ENCODE data around the gene TINCR. TPM values are rescaled to one million over a fixed set of nuclear protein-coding genes. Genes with fewer than 3 reads are reported as not detected.

The TINCR gene
- total RNA-seq: 1 to 10 TPM; 1.6 to 2.2 (median 1.7) TPM
- total RNA-seq (2013): 0.23 TPM

- Mint-ChIP-seq H3K4me1 (no peaks in the 10 kb centered on the region), H3K27ac (no peak within 1 kb of the TSS), H3K27me3 (ENCODE audit: low read depth in 2 of 2) (peaks cover 0 to 13% of the 10 kb centered on the region in 2 donors), H3K36me3 (no peaks in the 10 kb centered on the region), H3K9me3 (no peaks in the 10 kb centered on the region), H3K4me3 (no peak within 1 kb of the TSS)
- WGBS (ENCODE audit: insufficient coverage): 14% methylated on average over 63 of the region's 63 CpGs
- Histone ChIP-seq H3K9me3 (ENCODE audit: control insufficient read depth, insufficient read depth, low read length) (no peaks in the 10 kb centered on the region), H3K27ac (ENCODE audit: low read length) (no peak within 1 kb of the TSS), H3K4me1 (ENCODE audit: control insufficient read depth, insufficient read depth, low read length) (no peaks in the 10 kb centered on the region), H3K36me3 (ENCODE audit: control insufficient read depth, insufficient read depth, low read length) (no peaks in the 10 kb centered on the region), H3K27me3 (ENCODE audit: control insufficient read depth, insufficient read depth, low read length) (peaks cover 15% of the 10 kb centered on the region), H3K4me3 (ENCODE audit: low read length) (no peak within 1 kb of the TSS)
- DNase-seq: no peak
- no peak for TF ChIP-seq CTCF (IDR thresholded peaks at IDR 0.05)
- ATAC-seq: no peak
- intact Hi-C loops (cut with micrococcal nuclease): no loop called here
These were observed at the start of gene TINCR for GRCh38 chr19:5567360-5567969. TSS of gene TINCR (minus strand) at chr19:5567953.

- Histone ChIP-seq H3K27ac (ENCODE audit: low read length) (no peak overlapping the region), H3K36me3 (ENCODE audit: control insufficient read depth, insufficient read depth, low read length) (peaks cover 69% of the 10 kb centered on the region), H3K9me3 (ENCODE audit: control insufficient read depth, insufficient read depth, low read length) (no peaks in the 10 kb centered on the region), H3K4me1 (ENCODE audit: control insufficient read depth, insufficient read depth, low read length) (peaks cover 26% of the 10 kb centered on the region), H3K27me3 (ENCODE audit: control insufficient read depth, insufficient read depth, low read length) (no peaks in the 10 kb centered on the region), H3K4me3 (ENCODE audit: low read length) (no peak overlapping the region)
- H3K27me3 Mint-ChIP-seq (ENCODE audit: low read depth in 2 of 2): no peaks in the 10 kb centered on the region
- peaks cover 12% of the 10 kb centered on the region for H3K36me3 Mint-ChIP-seq
- whole genome bisulfite sequencing (ENCODE audit: insufficient coverage): 80% methylated on average over 1 of the region's 1 CpG
- DNase-seq (no peak), ATAC-seq (no peak)
- H3K27ac Mint-ChIP-seq: no peak overlapping the region
- no peak for TF ChIP-seq CTCF (IDR thresholded peaks at IDR 0.05)
- intact Hi-C loops (cut with micrococcal nuclease): no loop called here
- no peaks in the 10 kb centered on the region for H3K9me3 Mint-ChIP-seq
- no peak overlapping the region for H3K4me3 Mint-ChIP-seq
- H3K4me1 Mint-ChIP-seq: peaks cover 48 to 54% of the 10 kb centered on the region in 2 donors
These were observed 49.3 kb upstream of the TINCR start for GRCh38 chr19:5617080-5617479.

- peaks cover 36 to 42% of the 10 kb centered on the region in 2 donors for H3K4me1 Mint-ChIP-seq
- Histone ChIP-seq H3K9me3 (ENCODE audit: control insufficient read depth, insufficient read depth, low read length) (no peaks in the 10 kb centered on the region), H3K27ac (ENCODE audit: low read length) (no peak overlapping the region), H3K4me1 (ENCODE audit: control insufficient read depth, insufficient read depth, low read length) (peaks cover 13% of the 10 kb centered on the region), H3K27me3 (ENCODE audit: control insufficient read depth, insufficient read depth, low read length) (no peaks in the 10 kb centered on the region), H3K36me3 (ENCODE audit: control insufficient read depth, insufficient read depth, low read length) (peaks cover 71% of the 10 kb centered on the region), H3K4me3 (ENCODE audit: low read length) (no peak overlapping the region)
- H3K27me3 Mint-ChIP-seq (ENCODE audit: low read depth in 2 of 2): no peaks in the 10 kb centered on the region
- no peak overlapping the region for H3K4me3 Mint-ChIP-seq
- no peak overlapping the region for H3K27ac Mint-ChIP-seq
- H3K36me3 Mint-ChIP-seq: peaks cover 12% of the 10 kb centered on the region
- DNase-seq (no peak), ATAC-seq (no peak)
- TF ChIP-seq CTCF (IDR thresholded peaks at IDR 0.05): no peak
- H3K9me3 Mint-ChIP-seq: no peaks in the 10 kb centered on the region
- WGBS (ENCODE audit: insufficient coverage): 98% methylated on average over 17 of the region's 17 CpGs
- intact Hi-C loops (cut with micrococcal nuclease): no loop called here
These were observed 48.1 kb upstream of the TINCR start for GRCh38 chr19:5615756-5616327.
